Renal cortex interstitium (tissue), 11 donors: ENCODE data around the gene NUP133. TPM values are rescaled to one million over a fixed set of nuclear protein-coding genes. Genes with fewer than 3 reads are reported as not detected.
"Not testable (repeated sequence)": the region's sequence is repeated elsewhere in the genome, so short reads cannot be mapped to it uniquely, and the experiment has no call there.

Experiments
- DNase-seq, 11 donors: peaks; one replicate each; pipeline ENCODE4 v3.0.0-alpha.2; 2013; ENCODE audit warnings: low read depth in 9 of 11, low spot score in 4 of 11; ENCODE audit errors: extremely low read depth in 1 of 11
- polyA plus RNA-seq, 3 donors: library from polyadenylated mRNA; unstranded; fragments of 120-200 nt; gene quantifications; one replicate each; pipeline ENCODE4 v1.2.1, GENCODE V29; 2013; ENCODE audit not compliant: insufficient read length in 3 of 3

NUP133 gene
- polyA plus RNA-seq, 3 donors = 44.9 to 49.9 (median 49.6) TPM

DNA sequence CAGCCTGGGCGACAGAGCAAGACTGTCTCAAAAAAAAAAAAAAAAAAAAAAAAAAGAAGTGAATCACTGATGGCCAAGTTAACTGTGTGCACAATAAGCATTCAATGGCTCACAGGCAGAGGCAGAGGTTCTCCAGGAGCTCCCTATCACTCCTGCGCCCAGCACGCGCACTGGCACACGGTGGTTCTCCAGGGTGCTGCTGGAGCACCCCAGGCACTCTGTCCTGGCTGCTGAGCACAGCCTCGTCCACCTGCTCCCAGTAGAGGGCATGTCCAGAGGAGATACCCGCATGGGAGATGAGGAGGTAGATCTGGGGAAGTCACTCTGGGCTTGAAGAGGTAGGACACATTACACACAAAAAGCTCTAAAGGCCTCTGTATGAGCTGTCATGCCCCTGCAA lies 21.5 kb upstream of the NUP133 start:
- DNase-seq = no peak

DNA sequence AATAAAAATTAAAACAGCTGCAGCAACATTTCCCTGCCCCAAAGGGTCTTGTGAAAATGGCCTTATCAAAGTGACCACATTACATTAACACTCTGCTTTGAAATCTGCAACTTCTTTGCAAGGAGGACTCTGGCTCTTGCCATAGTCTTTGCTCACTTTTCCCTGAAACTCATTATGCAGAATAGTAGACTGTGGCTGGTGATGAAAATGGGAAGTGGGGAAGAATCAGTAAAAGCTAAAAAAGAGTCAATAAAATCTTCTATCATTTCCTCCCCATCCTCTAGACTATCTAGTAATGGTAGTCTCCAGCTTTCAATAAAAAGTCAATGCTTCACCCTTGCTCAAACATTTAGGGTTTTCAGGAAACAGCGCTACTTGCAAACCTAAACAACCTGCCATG lies 18.6 kb upstream of the NUP133 start:
- DNase-seq = no peak

- DNase-seq = no peak
Measured at GRCh38 chr1:229523052-229523451, 14.9 kb upstream of the NUP133 start.

- peak in 10 of 11 donors; percentile 18 to 70 (median 46) for DNase-seq
Measured at GRCh38 chr1:229514578-229515275, 6.6 kb upstream of the NUP133 start.

GRCh38 chr1:229511625-229512024 lies 3.5 kb upstream of the NUP133 start:
- DNase-seq = not testable (repeated sequence)

DNA sequence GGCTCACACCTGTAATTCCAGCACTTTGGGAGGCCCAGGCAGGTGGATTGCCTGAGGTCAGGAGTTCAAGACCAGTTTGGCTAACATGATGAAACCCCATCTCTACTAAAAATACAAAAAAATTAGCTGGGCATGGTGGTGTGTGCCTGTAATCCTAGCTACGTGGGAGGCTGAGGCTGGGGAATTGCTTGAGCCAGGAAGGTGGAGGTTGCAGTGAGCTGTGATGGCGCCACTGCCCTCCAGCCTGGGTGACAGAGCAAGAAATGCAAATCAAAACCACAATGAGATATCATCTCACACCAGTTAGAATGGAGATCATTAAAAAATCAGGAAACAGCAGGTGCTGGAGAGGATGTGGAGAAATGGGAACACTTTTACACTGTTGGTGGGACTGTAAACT lies 3.1 kb upstream of the NUP133 start:
- not testable (repeated sequence) for DNase-seq

DNA sequence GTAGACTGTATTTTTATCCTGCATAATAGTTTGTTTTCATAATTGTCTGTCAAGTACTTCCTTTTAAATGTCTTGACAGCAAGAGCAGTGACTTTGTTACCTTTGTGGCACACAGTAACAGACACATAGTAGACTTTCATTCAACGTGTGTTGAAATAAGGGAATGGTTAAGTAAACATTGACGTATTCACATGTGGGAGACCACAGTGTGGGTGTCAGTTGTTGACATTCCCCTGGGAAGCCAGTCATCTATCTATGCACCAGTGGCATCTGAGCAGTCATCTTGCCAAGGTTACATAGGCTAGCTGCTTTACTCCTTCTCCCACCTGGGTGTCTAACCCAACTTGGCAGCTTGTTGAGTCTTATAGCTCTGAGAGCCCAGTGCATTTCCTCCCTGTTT lies 1.4 kb upstream of the NUP133 start:
- DNase-seq = no peak

- DNase-seq = peak in 1 of 11 donors; percentile 0
Measured at GRCh38 chr1:229508823-229509337, 739 bp upstream of the NUP133 start.

DNA sequence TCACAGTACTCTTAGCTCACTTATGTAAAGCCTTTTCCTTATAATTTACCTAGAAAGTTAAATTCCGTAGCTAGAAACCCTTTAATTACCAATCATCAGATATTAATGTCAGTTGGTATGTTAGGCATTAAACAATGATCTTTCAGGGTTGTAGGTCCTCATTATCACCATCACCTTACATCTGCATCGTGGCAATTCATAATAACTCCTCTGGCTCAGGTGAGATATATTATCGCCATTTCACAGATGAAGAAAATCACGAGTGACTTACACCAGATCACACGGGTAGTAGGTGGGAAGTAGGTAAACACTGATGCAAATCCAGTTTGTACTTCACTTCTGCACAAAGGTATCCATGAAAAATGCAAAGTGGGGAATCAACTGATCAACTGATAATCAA lies 639 bp downstream of the NUP133 start:
- DNase-seq = peak in 2 of 11 donors; percentile 0 to 18

DNA sequence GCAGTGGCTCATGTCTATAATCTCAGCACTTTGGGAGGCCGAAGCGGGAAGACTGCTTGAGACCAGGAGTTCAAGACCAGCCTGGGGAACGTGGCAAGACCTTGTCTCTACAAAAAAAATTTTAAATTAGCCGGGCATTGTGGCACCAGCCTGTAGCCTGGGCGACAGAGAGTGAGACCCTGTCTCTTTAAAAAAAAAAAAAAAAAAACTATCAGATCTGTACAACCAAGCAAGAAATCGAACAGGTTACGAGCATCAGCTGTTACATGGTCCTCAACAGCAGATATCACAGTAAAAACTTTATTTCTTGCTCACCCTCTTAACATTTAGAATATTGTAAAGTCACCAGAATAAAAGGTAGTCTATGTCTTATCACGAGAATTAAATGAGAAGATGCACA lies 1.5 kb downstream of the NUP133 start:
- DNase-seq = no peak

DNA sequence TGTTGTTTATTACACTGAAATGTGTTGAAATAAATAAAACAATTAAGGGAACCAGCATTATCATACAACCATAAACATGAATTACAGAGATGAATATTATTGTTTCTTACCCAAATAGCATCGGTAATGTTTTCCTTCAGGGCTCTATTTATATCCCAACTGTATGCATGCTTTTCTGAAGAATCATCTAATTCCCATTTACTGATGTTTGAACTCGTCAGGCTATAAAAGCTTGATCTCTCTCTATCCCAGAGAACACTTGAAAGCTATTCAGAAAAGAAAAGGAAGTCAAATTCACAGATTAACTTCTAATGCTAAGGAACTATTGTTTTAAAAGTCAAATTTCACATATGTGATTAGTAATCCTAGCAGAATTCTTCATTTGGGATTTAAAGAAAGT lies 12.4 kb downstream of the NUP133 start:
- DNase-seq = no peak

GRCh38 chr1:229487181-229487580 lies 21.0 kb downstream of the NUP133 start:
- DNase-seq = no peak

GRCh38 chr1:229485318-229485717 lies 22.8 kb downstream of the NUP133 start:
- DNase-seq = no peak

GRCh38 chr1:229482511-229482910 lies 25.6 kb downstream of the NUP133 start:
- DNase-seq = no peak

DNA sequence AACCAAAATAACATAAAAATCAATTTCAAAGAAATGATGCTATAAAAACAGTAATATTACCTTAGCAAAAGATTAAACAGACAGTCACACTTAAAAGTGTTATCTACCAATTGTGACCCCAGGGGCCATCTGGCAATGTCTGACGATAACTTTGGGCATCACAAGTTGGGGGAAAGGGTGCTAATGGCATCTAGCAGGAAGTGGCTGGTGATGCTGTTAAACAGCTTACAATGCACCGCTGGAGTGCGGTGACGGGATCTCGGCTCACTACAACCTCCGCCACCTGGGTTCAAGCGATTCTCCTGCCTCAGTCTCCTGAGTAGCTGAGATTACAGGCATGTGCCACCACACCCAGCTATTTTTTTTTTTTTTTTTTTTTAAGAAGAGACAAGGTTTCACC lies 27.6 kb downstream of the NUP133 start:
- no peak for DNase-seq

- no peak for DNase-seq
Measured at GRCh38 chr1:229479660-229480399, 28.3 kb downstream of the NUP133 start.

GRCh38 chr1:229478852-229479251 lies 29.3 kb downstream of the NUP133 start:
- DNase-seq = no peak

GRCh38 chr1:229475859-229476258 lies 32.3 kb downstream of the NUP133 start:
- DNase-seq = not testable (repeated sequence)

DNA sequence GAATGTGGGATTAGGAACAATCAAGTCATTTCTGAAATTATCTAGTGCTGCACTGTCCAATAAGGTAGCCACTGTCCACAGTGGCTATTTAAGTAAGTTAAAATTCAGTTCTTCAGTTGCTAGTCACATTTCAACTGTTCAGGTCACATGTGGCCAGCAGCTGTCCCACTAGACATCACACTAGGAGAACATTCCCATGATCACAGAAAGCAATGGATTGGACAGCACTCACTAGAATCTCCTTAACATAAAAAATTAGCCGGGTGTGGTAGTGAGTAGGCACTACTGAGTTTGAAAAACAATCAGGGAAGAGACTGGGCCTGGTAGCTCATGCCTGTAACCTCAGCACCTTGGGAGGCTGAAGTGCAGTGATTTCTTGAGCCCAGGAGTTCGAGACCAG lies 33.6 kb downstream of the NUP133 start:
- no peak for DNase-seq

DNA sequence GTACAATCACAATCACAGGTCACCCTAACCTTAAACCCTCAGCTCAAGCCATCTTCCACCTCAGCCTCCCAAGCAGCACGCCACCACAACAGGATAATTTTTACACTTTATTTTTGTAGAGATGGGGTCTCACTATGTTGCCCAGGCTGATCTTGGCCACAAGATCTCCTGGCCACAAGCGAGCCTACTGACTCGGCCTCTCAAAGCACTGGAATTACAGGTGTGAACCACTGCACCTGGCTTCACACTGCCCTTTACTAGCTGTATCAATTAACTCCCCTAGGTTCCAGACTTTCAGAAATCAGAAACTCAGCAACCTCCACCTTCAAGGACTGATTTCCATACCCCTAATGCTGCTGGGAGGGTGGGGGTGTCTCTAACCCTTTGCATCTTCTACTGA lies 37.0 kb downstream of the NUP133 start:
- DNase-seq = no peak
